Hematopoietic multipotent progenitor cell (in vitro differentiated cells): ENCODE results near the gene SLC38A3. TPM values are rescaled to one million over a fixed set of nuclear protein-coding genes. Genes with fewer than 3 reads are reported as not detected.
"Not testable (repeated sequence)": the region's sequence is repeated elsewhere in the genome, so short reads cannot be mapped to it uniquely, and the experiment has no call there.

ENCODE experiments used
- DNase-seq, 3 donors: peaks; one replicate each; pipeline ENCODE4 v3.0.0-alpha.2; 2011 to 2015; ENCODE audit warnings: low read depth in 2 of 3, low spot score in 2 of 3
- total RNA-seq: library from RNA; depleted of rRNA; stranded (reverse); fragments of >200 nt; gene quantifications from one replicate; pipeline ENCODE4 v1.2.3, GENCODE V29; 2012

Gene SLC38A3
- total RNA-seq, 1 donor: under 0.01 TPM

DNA sequence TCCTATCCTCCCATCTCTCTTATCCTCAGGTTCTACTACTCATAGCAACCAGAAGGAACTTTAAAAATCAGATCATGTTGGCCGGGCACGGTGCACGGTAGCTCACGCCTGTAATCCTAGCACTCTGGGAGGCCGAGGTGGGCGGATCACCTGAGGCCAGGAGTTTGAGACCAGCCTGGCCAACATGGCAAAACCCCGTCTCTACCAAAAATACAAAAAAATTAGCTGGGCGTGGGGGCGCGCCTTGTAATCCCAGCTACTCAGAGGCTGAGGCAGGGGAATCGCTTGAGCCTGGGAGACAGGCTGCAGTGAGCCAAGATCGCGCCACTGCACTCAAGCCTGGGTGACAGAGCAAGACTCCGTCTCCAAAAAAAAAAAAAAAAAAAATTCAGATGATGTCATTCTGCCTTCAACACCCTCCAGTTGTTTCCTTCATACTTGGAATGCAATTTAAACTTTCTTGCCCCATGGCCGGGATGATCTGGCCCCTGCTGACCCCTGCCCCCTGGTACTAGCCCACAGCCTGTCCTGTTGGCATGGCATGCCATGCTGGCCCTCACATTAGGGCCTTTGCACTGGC is 23.2 kb downstream of the SLC38A3 start:
- DNase-seq: not testable (repeated sequence)

DNA sequence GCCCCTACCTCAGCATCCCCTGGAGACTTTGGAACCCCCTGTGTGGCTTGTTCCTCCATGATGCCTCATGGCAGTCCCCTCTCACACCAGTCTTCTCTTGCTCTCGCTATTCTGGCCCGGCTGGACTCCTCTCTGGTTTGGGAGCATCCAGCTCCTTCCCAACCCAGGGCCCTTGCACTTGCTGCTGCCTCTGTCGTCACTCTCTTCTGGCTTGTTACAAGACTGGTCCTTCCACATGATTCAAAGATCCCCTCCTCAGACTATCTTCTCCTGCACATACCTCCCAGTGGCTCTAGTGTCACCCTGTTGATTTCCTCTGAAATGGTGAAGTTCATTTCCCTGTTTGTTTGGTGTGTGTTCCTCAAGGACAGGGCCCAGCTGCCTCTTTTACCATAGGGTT is 24.4 kb downstream of the SLC38A3 start:
- DNase-seq: no peak

DNA sequence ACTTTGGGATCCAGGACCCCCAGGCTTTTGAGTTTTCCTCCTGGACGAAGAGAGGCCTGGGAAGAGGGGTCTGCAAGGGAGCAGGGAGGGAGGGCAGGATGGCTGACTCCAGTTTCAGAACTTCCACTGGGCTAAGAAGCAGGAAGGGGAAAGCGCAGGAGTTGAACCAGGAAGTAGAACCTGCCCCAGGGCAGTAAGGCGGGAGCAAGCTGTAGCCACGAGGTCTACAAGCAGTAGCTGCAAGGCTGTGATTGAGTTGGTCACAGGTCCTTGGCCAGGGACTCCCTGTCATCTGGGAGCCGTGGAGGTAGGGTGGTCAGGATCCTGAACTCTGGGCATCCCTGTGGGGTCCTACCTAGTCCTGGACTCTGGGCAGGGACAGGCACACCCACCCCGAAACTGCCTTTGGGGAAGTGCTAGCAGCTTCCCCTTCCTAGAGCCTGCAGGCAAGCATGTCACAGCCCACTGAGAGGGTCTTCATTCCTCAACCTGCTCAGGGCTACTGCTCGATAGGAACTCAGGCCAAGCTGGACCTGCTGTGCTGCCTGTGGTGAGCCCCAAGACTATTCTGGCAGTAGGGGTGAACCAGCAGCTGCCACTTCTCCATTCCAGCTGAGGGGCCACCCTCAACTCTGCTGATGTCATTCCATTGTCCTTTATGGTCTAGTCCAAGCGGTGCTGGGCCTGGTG is 25.2 kb downstream of the SLC38A3 start:
- DNase-seq: no peak

GRCh38 chr3:50230794-50231125 is 25.7 kb downstream of the SLC38A3 start:
- no peak for DNase-seq

DNA sequence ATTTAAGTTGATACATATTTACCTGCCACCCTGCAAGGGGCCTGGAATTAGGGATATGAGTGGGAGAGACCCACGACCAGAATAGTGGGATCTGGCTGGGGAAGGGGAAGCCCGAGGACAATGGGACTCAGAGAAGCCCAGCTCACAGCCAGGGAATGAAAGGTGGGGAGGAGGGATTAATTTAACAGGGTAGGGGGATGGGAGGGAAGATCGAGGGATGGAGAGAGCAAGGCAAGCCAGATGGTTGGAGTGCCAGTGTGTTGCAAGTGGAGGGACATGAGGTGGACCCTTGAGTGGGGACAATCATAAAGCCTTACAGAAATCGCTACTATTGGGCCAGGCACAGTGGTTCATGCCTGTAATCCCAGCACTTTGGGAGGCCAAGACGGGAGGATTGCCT is 26.5 kb downstream of the SLC38A3 start:
- no peak for DNase-seq

DNA sequence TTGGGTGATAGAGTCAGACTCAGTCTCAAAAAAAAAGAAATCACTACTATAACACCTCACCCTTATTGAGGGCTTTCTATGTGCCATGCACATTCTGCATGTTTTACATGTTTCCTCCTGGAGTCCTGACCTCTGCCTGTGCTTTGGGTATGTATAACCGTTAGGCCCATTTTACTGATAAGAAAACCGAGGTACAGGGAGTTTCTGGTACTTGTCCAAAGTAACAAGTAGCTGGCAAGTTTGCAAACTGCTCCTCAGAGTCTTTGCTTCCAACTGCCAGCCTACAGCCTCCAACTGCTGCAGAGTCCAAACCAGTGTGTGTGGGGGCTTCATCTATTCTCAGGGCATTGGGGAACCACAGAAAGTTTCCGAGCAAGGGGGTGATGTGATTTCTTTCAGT is 27.2 kb downstream of the SLC38A3 start:
- DNase-seq: no peak

GRCh38 chr3:50233176-50233575 is 28.1 kb downstream of the SLC38A3 start:
- no peak for DNase-seq

DNA sequence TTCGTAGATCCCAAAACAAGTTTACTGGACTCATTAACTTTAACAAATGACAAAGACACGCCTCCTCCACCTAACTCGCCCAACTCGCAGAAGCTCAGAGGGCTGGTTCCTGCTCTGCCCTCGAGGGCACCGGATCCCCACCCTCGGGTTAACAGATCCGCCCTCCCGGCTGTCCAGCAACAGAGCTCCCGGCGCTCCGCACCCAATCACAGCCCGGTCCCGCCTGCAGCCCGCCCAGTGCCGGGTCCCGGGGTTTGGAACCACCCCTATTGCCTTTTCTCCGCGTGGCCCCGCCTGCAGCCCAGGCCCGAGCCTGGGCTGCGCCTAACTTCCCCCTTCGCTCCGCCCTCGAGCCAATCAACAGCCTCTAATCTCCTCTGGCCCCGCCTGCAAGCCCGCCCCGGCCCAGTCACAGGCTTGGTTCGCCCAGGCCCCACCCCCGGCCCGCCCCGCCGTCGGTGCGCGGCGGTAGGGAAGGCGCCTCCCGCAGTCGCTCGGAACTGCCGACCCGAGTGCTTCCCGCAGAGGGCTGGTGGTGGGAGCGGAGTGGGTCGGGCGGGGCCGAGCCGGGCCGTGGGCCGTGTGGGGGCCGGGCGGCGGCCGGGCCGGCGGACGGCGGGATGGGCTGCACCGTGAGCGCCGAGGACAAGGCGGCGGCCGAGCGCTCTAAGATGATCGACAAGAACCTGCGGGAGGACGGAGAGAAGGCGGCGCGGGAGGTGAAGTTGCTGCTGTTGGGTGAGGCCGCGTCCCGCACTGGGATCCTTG is 30.8 kb downstream of the SLC38A3 start, which contains the start of gene GNAI2:
TSS of gene GNAI2 (plus strand) at position 489 of the 768 bp plus-strand sequence. CDS start at position 621, 132 bp downstream.
- DNase-seq: peak; percentile 90 to 99 (median 99)

DNA sequence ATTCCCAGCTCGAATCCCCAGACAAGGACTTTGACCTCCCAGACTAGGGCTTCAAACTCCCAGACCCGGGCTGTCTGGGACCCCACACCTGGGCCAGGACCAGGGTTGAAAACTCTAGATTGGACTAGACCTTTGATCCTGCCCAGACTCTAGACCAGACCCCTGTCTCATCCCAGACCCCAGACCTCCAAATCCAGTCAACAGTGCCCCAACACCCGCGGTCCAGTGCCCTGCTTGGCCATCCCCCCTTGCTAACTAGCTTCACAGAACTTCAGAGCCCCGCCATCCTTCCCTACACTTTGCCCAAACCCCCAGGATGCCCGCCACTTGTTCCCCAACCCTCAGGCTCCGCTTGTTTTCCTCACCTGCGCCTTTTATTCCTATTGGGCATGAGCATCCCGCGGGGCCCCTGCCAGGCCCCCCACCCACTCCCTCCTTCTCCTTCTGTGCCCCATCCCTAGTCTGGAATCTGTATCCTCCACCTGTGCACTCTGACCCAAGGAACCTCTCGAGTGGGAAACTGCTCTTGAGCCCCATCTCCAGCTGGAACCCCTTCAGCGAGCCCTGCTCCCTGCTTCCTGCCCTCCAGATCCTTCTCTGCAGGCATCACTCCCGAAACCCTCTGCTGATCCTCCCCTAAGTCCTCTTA is 31.5 kb downstream of the SLC38A3 start:
- no peak for DNase-seq

DNA sequence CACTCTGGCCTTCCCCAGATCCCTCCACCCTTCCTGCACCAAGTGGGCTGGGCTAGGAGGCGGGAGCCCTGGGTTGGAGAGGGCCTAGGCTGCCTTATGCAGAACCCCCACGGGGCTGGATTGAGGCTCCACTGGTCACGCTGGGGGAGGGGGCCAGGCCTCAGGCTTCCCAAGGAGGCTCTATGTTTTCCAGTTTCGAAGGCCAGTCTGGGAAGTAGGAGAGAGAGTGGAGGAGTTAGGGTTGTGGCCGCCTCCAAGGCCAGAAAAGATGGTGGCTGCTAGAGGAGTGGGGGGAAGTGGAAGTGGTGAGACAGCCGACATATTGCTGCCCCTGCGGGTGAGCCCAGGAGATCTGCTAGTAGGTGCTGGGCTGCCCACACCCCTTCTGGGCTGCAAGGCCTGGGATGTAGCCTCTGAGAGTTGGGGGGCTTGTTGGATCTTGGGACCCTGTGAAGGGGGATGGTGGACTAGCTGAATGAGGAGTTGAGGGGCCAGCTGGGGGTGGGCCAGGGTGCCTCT is 32.1 kb downstream of the SLC38A3 start:
- DNase-seq: peak in 1 of 3 donors; percentile 37

- DNase-seq: peak; percentile 68 to 87 (median 82)
Observed at GRCh38 chr3:50237754-50238548, 32.9 kb downstream of the SLC38A3 start.

DNA sequence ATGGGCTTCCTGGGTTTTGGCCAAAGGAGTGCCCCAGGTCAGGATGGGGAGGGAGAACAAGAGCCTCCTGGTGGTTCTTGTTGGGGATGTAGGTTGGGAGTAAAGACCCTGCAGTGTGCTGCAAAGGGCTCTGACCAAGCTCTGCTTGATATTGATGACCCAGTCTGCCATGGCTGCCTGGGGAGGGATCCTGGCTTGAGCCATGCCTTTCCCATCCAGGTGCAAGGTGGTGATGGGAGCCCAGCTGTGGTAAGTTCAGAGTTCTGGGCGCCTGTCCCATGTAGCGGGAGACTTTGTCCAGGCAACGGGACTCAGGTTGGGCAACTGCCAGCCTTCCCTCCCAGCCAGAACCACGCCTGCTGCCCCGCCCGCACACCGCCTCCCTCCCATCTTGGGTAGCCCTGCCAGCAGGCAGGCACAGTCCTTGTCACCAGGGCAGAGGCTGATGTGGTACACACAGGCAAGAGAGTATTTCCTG is 33.5 kb downstream of the SLC38A3 start:
- no peak for DNase-seq

DNA sequence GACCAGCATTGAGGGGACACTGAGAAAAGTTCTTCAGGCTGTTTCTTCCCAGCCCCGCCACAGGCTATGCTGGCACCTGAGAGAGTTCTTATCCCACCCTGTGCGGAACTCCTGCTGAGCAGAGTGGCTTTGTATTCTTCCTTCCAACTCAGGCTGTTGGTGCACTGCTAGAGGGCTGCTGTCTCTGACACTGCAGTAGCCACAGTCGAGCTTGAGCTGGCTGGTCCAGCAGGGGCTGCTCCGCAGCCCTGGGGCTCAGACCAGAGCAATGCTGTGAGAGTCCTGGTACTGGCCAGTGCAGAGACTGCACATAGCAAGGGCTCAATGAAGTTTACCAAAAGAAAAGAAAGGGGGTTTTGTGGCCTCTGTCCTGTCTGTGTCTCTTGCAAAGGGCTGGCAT is 34.6 kb downstream of the SLC38A3 start:
- no peak for DNase-seq

GRCh38 chr3:50241163-50241562 is 36.1 kb downstream of the SLC38A3 start:
- no peak for DNase-seq

DNA sequence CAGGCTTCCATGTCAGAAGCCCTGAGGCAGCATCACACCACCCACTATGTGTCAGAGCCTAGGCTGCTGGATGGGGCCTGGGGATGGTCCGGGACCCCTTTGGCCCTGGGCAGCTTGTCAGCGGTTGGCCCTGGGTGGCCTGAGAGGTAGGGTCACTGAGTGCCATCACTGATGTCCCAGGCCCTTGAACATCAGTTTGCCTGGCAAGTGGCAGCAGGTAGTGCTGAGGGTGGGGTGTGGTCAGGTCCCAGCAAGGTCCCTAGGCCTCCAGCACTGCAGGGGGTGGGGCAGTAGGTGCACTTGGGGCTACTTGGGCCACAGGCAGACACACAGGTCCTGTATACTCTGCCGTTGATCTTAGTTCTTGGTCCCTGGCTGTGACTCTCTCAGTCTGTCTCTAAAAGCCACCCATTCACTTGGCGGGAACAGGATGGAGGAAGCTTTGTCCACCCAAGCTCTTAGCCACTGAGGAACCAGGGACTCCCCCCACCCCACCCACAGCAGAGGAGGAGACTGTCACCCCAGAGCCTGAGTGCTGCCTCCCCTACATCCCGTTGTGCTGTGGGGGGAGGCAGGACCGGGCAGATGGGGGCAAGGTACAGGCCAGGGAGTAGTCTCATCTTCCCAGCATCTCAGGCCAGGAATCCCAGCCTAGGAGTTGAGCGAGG is 36.8 kb downstream of the SLC38A3 start:
- DNase-seq: no peak

DNA sequence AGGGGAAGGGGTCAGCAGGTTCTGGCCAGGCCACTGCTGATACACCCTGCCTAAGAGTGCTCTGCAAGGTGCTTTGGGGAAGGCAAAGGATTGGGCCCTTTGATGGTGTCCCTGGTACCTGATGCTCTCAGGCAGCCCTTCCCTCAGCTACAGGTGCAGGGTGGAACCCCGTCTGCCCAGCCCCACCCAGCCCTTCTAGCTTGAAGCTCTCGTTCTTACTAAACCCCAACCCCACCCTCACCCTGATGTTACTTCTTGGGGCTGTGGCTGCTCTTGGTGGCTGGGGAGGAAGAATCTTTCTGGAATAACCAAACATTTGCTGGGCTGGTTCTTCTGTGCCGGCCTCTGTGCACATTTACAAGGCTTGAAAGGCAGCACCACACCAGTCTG is 37.3 kb downstream of the SLC38A3 start:
- no peak for DNase-seq

GRCh38 chr3:50242851-50243542 is 37.9 kb downstream of the SLC38A3 start:
- DNase-seq: peak in 2 of 3 donors; percentile 90 to 97

GRCh38 chr3:50243543-50243895 is 38.4 kb downstream of the SLC38A3 start:
- no peak for DNase-seq

DNA sequence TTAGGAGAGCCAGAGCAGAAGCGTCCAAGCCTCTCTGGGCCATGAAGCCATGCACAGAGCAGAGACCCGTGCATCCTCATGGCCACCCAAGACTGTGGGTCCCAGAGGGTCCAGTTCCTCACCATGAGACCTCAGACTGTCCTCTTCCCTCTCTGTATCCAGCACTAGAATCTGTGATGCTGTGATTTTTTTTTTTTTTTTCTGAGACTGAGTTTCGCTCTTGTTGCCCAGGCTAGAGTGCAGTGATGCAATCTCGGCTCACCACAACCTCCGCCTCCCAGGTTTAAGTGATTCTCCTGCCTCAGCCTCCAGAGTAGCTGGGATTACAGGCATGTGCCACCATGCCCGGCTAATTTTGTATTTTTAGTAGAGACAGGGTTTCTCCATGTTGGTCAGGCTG is 39.7 kb downstream of the SLC38A3 start:
- not testable (repeated sequence) for DNase-seq
